HEK293 (cell line): ENCODE data around the gene SRP14.

Source experiments
- BCL11B ChIP-seq: fragments of 450-650 bp; formaldehyde crosslinking; IDR thresholded peaks from 2 replicates; pipeline ENCODE4 v1.5.1; 2016; ENCODE audit warnings: low read depth, missing biosample characterization, missing genetic modification characterization
- GLI2 ChIP-seq: fragments of 450-650 bp; formaldehyde crosslinking; IDR thresholded peaks from 2 replicates; pipeline ENCODE4; 2017; ENCODE audit warnings: missing biosample characterization, missing genetic modification characterization, low read depth, borderline replicate concordance
- KLF10 ChIP-seq: fragments of 450-650 bp; IDR thresholded peaks from 2 replicates; pipeline ENCODE4 v1.5.1; 2018; ENCODE audit warnings: missing biosample characterization, mild to moderate bottlenecking, missing genetic modification characterization
- KLF7 ChIP-seq: fragments of 450-650 bp; formaldehyde crosslinking; IDR thresholded peaks from 2 replicates; pipeline ENCODE4 v1.5.1; 2016; ENCODE audit warnings: missing biosample characterization, missing genetic modification characterization, borderline replicate concordance
- KLF8 ChIP-seq: fragments of 450-650 bp; formaldehyde crosslinking; IDR thresholded peaks from 2 replicates; pipeline ENCODE4 v1.5.1; 2016; ENCODE audit warnings: missing biosample characterization, missing genetic modification characterization
- PRDM1 ChIP-seq: fragments of 450-650 bp; formaldehyde crosslinking; IDR thresholded peaks from 2 replicates; pipeline ENCODE4; 2016; ENCODE audit warnings: missing biosample characterization, missing genetic modification characterization
- REPIN1 ChIP-seq: fragments of 450-650 bp; formaldehyde crosslinking; IDR thresholded peaks from 2 replicates; pipeline ENCODE4 v1.5.1; 2017; ENCODE audit warnings: missing biosample characterization, missing genetic modification characterization, low read depth
- SP3 ChIP-seq: fragments of 450-650 bp; formaldehyde crosslinking; IDR thresholded peaks from 2 replicates; pipeline ENCODE4 v1.5.1; 2016; ENCODE audit warnings: missing biosample characterization, missing genetic modification characterization
- YY2 ChIP-seq: fragments of 450-650 bp; formaldehyde crosslinking; IDR thresholded peaks from 2 replicates; pipeline ENCODE4 v1.5.1; 2016; ENCODE audit warnings: missing biosample characterization, missing genetic modification characterization
- ZBTB11 ChIP-seq: fragments of 450-650 bp; formaldehyde crosslinking; conservative IDR thresholded peaks from 2 replicates; pipeline ENCODE4 v1.5.1; 2016; ENCODE audit warnings: low read depth, missing biosample characterization, missing genetic modification characterization
- ZBTB8A ChIP-seq: fragments of 450-650 bp; formaldehyde crosslinking; IDR thresholded peaks from 2 replicates; pipeline ENCODE4 v1.5.1; 2016; ENCODE audit warnings: missing biosample characterization, missing genetic modification characterization
- ZNF112 ChIP-seq: fragments of 450-650 bp; formaldehyde crosslinking; IDR thresholded peaks from 2 replicates; pipeline ENCODE4 v1.5.0; 2017; ENCODE audit warnings: missing biosample characterization, missing genetic modification characterization
- ZNF16 ChIP-seq: fragments of 450-650 bp; formaldehyde crosslinking; IDR thresholded peaks from 2 replicates; pipeline ENCODE4 v1.5.1; 2016; ENCODE audit warnings: low read depth, missing biosample characterization, missing genetic modification characterization
- ZNF169 ChIP-seq: fragments of 450-650 bp; formaldehyde crosslinking; IDR thresholded peaks from 2 replicates; pipeline ENCODE4 v1.5.1; 2016; ENCODE audit warnings: missing biosample characterization, missing genetic modification characterization
- ZNF214 ChIP-seq: fragments of 450-650 bp; formaldehyde crosslinking; IDR thresholded peaks from 2 replicates; pipeline ENCODE4 v1.5.1; 2017; ENCODE audit warnings: missing biosample characterization, mild to moderate bottlenecking, missing genetic modification characterization, borderline replicate concordance
- ZNF324 ChIP-seq: fragments of 450-650 bp; formaldehyde crosslinking; IDR thresholded peaks from 2 replicates; pipeline ENCODE4 v1.5.1; 2016; ENCODE audit warnings: missing biosample characterization, missing genetic modification characterization
- ZNF426 ChIP-seq: fragments of 450-650 bp; formaldehyde crosslinking; IDR thresholded peaks from 2 replicates; pipeline ENCODE4 v1.5.1; 2017; ENCODE audit warnings: missing biosample characterization, missing genetic modification characterization, mild to moderate bottlenecking, inconsistent platforms, moderate library complexity
- ZNF621 ChIP-seq: fragments of 450-650 bp; formaldehyde crosslinking; IDR thresholded peaks from 2 replicates; pipeline ENCODE4 v1.5.1; 2017; ENCODE audit warnings: missing biosample characterization, missing genetic modification characterization
- ZNF623 ChIP-seq: fragments of 450-650 bp; formaldehyde crosslinking; IDR thresholded peaks from 2 replicates; pipeline ENCODE4 v1.5.1; 2016; ENCODE audit warnings: missing biosample characterization, missing genetic modification characterization
- ZNF629 ChIP-seq: fragments of 450-650 bp; formaldehyde crosslinking; IDR thresholded peaks from 2 replicates; pipeline ENCODE4 v1.5.1; 2017; ENCODE audit warnings: missing biosample characterization, missing genetic modification characterization
- ZNF677 ChIP-seq: fragments of 450-650 bp; IDR thresholded peaks from 2 replicates; pipeline ENCODE4 v1.5.0; 2018; ENCODE audit warnings: missing biosample characterization, mild to moderate bottlenecking, missing genetic modification characterization, moderate library complexity
- ZNF704 ChIP-seq: fragments of 450-650 bp; formaldehyde crosslinking; IDR thresholded peaks from 2 replicates; pipeline ENCODE4 v1.5.1; 2016; ENCODE audit warnings: missing biosample characterization, missing genetic modification characterization
- ZNF830 ChIP-seq: fragments of 450-650 bp; IDR thresholded peaks from 2 replicates; pipeline ENCODE4 v1.5.0; 2018; ENCODE audit warnings: missing biosample characterization, missing genetic modification characterization, low read depth, mild to moderate bottlenecking, moderate library complexity
- ZNF843 ChIP-seq: fragments of 450-650 bp; formaldehyde crosslinking; IDR thresholded peaks from 2 replicates; pipeline ENCODE4 v1.5.1; 2016; ENCODE audit warnings: missing biosample characterization, missing genetic modification characterization
- TF ChIP-seq, protein P1 (sequence below): fragments of 450-650 bp; formaldehyde crosslinking; IDR thresholded peaks from 2 replicates; pipeline ENCODE4; 2016; ENCODE audit warnings: missing biosample characterization, missing genetic modification characterization
- TF ChIP-seq, protein P2 (sequence below): fragments of 450-650 bp; formaldehyde crosslinking; optimal IDR thresholded peaks from 2 replicates; pipeline ENCODE3; 2016; ENCODE audit warnings: missing biosample characterization, mild to moderate bottlenecking, missing genetic modification characterization
- TF ChIP-seq, protein P3 (sequence below): fragments of 450-650 bp; formaldehyde crosslinking; IDR thresholded peaks from 2 replicates; pipeline ENCODE4 v1.5.1; 2016; ENCODE audit warnings: missing biosample characterization, missing genetic modification characterization
- TF ChIP-seq, protein P4 (sequence below): fragments of 450-650 bp; formaldehyde crosslinking; IDR thresholded peaks from 2 replicates; pipeline ENCODE4 v1.5.1; 2016; ENCODE audit warnings: missing biosample characterization, missing genetic modification characterization

The SRP14 gene

GRCh38 chr15:40044717-40045571 is 6.0 kb upstream of the SRP14 start (continued):
- TF ChIP-seq ZBTB11 (tag by site-specific recombination) (no peak), ZBTB8A (tag by site-specific recombination) (0 out of 2 replicates have a peak, but pooled peaks have one; percentile 18), ZNF426 (no peak), ZNF704 (tag by site-specific recombination) (no peak), ZNF677 (no peak), ZNF830 (no peak), KLF8 (tag by site-specific recombination) (peak; percentile 52), ZNF843 (tag by site-specific recombination) (0 out of 2 replicates have a peak, but pooled peaks have one; percentile 48), ZNF623 (no peak), BCL11B (tag by site-specific recombination) (no peak), SP3 (peak; percentile 45; the same call in 1 of the 2 replicates), ZNF629 (no peak), GLI2 (tag by site-specific recombination) (no peak), KLF7 (tag by site-specific recombination) (peak; percentile 64; the same call in 1 of the 2 replicates), ZNF169 (tag by site-specific recombination) (no peak), REPIN1 (tag by site-specific recombination) (no peak), YY2 (no peak), KLF10 (tag by site-specific recombination) (no peak), ZNF324 (tag by site-specific recombination) (no peak), ZNF621 (tag by site-specific recombination) (no peak), ZNF16 (tag by site-specific recombination) (no peak), ZNF112 (tag by site-specific recombination) (no peak), ZNF214 (tag by site-specific recombination) (no peak), PRDM1 (tag by site-specific recombination) (no peak)
- TF ChIP-seq, protein P1, sequence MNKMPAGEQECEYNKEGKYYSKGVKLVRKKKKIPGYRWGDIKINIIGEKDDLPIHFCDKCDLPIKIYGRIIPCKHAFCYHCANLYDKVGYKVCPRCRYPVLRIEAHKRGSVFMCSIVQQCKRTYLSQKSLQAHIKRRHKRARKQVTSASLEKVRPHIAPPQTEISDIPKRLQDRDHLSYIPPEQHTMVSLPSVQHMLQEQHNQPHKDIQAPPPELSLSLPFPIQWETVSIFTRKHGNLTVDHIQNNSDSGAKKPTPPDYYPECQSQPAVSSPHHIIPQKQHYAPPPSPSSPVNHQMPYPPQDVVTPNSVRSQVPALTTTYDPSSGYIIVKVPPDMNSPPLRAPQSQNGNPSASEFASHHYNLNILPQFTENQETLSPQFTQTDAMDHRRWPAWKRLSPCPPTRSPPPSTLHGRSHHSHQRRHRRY (tag by site-specific recombination), result no peak
- TF ChIP-seq, protein P2, sequence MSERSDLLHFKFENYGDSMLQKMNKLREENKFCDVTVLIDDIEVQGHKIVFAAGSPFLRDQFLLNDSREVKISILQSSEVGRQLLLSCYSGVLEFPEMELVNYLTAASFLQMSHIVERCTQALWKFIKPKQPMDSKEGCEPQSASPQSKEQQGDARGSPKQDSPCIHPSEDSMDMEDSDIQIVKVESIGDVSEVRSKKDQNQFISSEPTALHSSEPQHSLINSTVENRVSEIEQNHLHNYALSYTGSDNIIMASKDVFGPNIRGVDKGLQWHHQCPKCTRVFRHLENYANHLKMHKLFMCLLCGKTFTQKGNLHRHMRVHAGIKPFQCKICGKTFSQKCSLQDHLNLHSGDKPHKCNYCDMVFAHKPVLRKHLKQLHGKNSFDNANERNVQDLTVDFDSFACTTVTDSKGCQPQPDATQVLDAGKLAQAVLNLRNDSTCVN (tag by site-specific recombination), result no peak
- TF ChIP-seq, protein P3, sequence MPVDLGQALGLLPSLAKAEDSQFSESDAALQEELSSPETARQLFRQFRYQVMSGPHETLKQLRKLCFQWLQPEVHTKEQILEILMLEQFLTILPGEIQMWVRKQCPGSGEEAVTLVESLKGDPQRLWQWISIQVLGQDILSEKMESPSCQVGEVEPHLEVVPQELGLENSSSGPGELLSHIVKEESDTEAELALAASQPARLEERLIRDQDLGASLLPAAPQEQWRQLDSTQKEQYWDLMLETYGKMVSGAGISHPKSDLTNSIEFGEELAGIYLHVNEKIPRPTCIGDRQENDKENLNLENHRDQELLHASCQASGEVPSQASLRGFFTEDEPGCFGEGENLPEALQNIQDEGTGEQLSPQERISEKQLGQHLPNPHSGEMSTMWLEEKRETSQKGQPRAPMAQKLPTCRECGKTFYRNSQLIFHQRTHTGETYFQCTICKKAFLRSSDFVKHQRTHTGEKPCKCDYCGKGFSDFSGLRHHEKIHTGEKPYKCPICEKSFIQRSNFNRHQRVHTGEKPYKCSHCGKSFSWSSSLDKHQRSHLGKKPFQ (tag by site-specific recombination), result no peak
- TF ChIP-seq, protein P4, sequence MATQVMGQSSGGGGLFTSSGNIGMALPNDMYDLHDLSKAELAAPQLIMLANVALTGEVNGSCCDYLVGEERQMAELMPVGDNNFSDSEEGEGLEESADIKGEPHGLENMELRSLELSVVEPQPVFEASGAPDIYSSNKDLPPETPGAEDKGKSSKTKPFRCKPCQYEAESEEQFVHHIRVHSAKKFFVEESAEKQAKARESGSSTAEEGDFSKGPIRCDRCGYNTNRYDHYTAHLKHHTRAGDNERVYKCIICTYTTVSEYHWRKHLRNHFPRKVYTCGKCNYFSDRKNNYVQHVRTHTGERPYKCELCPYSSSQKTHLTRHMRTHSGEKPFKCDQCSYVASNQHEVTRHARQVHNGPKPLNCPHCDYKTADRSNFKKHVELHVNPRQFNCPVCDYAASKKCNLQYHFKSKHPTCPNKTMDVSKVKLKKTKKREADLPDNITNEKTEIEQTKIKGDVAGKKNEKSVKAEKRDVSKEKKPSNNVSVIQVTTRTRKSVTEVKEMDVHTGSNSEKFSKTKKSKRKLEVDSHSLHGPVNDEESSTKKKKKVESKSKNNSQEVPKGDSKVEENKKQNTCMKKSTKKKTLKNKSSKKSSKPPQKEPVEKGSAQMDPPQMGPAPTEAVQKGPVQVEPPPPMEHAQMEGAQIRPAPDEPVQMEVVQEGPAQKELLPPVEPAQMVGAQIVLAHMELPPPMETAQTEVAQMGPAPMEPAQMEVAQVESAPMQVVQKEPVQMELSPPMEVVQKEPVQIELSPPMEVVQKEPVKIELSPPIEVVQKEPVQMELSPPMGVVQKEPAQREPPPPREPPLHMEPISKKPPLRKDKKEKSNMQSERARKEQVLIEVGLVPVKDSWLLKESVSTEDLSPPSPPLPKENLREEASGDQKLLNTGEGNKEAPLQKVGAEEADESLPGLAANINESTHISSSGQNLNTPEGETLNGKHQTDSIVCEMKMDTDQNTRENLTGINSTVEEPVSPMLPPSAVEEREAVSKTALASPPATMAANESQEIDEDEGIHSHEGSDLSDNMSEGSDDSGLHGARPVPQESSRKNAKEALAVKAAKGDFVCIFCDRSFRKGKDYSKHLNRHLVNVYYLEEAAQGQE, result no peak
